Keratinocyte (primary cell): ENCODE results near the gene SMURF2. TPM values are rescaled to one million over a fixed set of nuclear protein-coding genes. Genes with fewer than 3 reads are reported as not detected.

Source experiments
- DNase-seq: peaks from one replicate; pipeline ENCODE4 v3.0.0-alpha.2; 2011; ENCODE audit warnings: low read depth, missing footprints, low spot score
- FAIRE-seq: peaks from 2 replicates; lab custom pipeline; 2011; peaks lifted over from hg19 to GRCh38; lab: Jason Lieb, UNC
- H2AFZ ChIP-seq: 2 replicates; pipeline ENCODE4 v1.6.0; 2012; ENCODE audit warnings: low read length, control low read depth, inconsistent platforms; ENCODE audit not compliant: control insufficient read depth
- H3K27ac ChIP-seq: 2 replicates; pipeline ENCODE4 v1.5.1; 2011; ENCODE audit warnings: low read length; ENCODE audit not compliant: control insufficient read depth, insufficient read depth
- H3K27me3 ChIP-seq: 3 replicates; pipeline ENCODE4 v1.6.0; 2011; ENCODE audit warnings: low read length; ENCODE audit not compliant: control insufficient read depth, insufficient read depth; ENCODE audit errors: extremely low read depth
- H3K36me3 ChIP-seq, 2 experiments: 2 replicates in 1 of 2; 3 replicates in 1 of 2; pipeline ENCODE4 v1.5.1; 2011; ENCODE audit warnings: low read length in 2 of 2, mild to moderate bottlenecking in 1 of 2; ENCODE audit not compliant: control insufficient read depth in 2 of 2, insufficient read depth in 2 of 2; ENCODE audit errors: extremely low read depth in 1 of 2
- H3K4me1 ChIP-seq: 3 replicates; pipeline ENCODE4 v1.5.1; 2011; ENCODE audit warnings: low read length; ENCODE audit not compliant: control insufficient read depth, insufficient read depth; ENCODE audit errors: extremely low read depth
- H3K4me2 ChIP-seq: 3 replicates; pipeline ENCODE4 v1.6.0; 2011; ENCODE audit warnings: low read depth, low read length; ENCODE audit not compliant: control insufficient read depth, insufficient read depth; ENCODE audit errors: extremely low read depth
- H3K4me3 ChIP-seq, 3 experiments: fragments of 200-600 bp in 1 of 3; sonication (generic) in 1 of 3; 2 replicates in 2 of 3; 3 replicates in 1 of 3; pipeline ENCODE4 v1.5.1; 2011 to 2016; ENCODE audit warnings: low read length in 3 of 3, mild to moderate bottlenecking in 3 of 3, control low read depth in 2 of 3, inconsistent platforms in 1 of 3, low read depth in 1 of 3, mixed read lengths in 1 of 3, mixed run types in 1 of 3, moderate library complexity in 1 of 3; ENCODE audit not compliant: control insufficient read depth in 2 of 3, insufficient read depth in 2 of 3; ENCODE audit errors: extremely low read depth in 1 of 3
- H3K79me2 ChIP-seq: 2 replicates; pipeline ENCODE4 v1.6.0; 2012; ENCODE audit warnings: low read length; ENCODE audit not compliant: control insufficient read depth, insufficient read depth
- H3K9ac ChIP-seq: 3 replicates; pipeline ENCODE4 v1.6.0; 2011; ENCODE audit warnings: low read length; ENCODE audit not compliant: control insufficient read depth, insufficient read depth; ENCODE audit errors: extremely low read depth
- H3K9me1 ChIP-seq: 3 replicates; pipeline ENCODE4 v1.6.0; 2011; ENCODE audit warnings: low read length; ENCODE audit not compliant: control insufficient read depth, insufficient read depth; ENCODE audit errors: extremely low read depth
- H3K9me3 ChIP-seq: 2 replicates; pipeline ENCODE4 v1.5.1; 2012; ENCODE audit warnings: low read depth, low read length; ENCODE audit not compliant: control insufficient read depth
- H4K20me1 ChIP-seq: 3 replicates; pipeline ENCODE4 v1.6.0; 2011; ENCODE audit warnings: low read length; ENCODE audit not compliant: control insufficient read depth, insufficient read depth; ENCODE audit errors: extremely low read depth
- CTCF ChIP-seq, 3 experiments: IDR thresholded peaks in 1 of 3; conservative IDR thresholded peaks in 1 of 3; optimal IDR thresholded peaks in 1 of 3; 2 replicates in 2 of 3; 3 replicates in 1 of 3; pipeline versions ENCODE3 to v1.5.1; 2011; ENCODE audit warnings: low read length in 3 of 3, mild to moderate bottlenecking in 3 of 3, moderate library complexity in 2 of 3, control low read depth in 1 of 3, inconsistent platforms in 1 of 3; ENCODE audit not compliant: insufficient read depth in 2 of 3; ENCODE audit errors: extremely low read depth in 1 of 3
- EZH2 ChIP-seq: IDR thresholded peaks from one replicate; pipeline ENCODE4 v1.6.1; 2012; ENCODE audit warnings: inconsistent platforms, mild to moderate bottlenecking, low read length, moderate library complexity
- dilution Hi-C: fragments of 300-500 bp; cut with MboI; formaldehyde crosslinking; loops from one replicate; pipeline ENCODE4 v1.7.0; 2020; ENCODE audit warnings: low sequenced_read_pairs; ENCODE audit not compliant: extremely low pct_ligation_motif_present
- polyA plus RNA-seq, 5 experiments: library from polyadenylated mRNA; depleted of rRNA in 3 of 5; stranded (reverse) in 3 of 5; stranded (forward) in 1 of 5; unstranded in 1 of 5; fragments of >200 nt; gene quantifications; 1 replicate in 1 of 5; 2 replicates in 3 of 5; 3 replicates in 1 of 5; pipeline versions ENCODE4 v1.2.1 to v1.2.3, GENCODE V29; 2011 to 2012; ENCODE audit warnings: missing spikeins in 2 of 5, low read depth in 1 of 5, low replicate concordance in 1 of 5

SMURF2 gene
- polyA plus RNA-seq, 1 donor (not counting 4 experiments of a cell fraction or from before 2014, with no cell fraction given): 128 TPM

- Histone ChIP-seq H3K27me3 (no peaks in the 10 kb centered on the region), H3K36me3 (peaks cover 25 to 37% of the 10 kb centered on the region in 2 experiments), H3K79me2 (peaks cover 40% of the 10 kb centered on the region), H4K20me1 (peaks cover 9% of the 10 kb centered on the region), H3K9ac (no peak overlapping the region), H3K27ac (no peak overlapping the region), H3K4me2 (no peak overlapping the region), H3K4me1 (no peaks in the 10 kb centered on the region), H2AFZ (no peak overlapping the region), H3K9me1 (no peaks in the 10 kb centered on the region), H3K4me3 (no peak overlapping the region), H3K9me3 (no peaks in the 10 kb centered on the region)
- dilution Hi-C loops: no loop called here
- TF ChIP-seq CTCF (optimal IDR thresholded peaks at IDR 0.05 in 1 of 3, IDR thresholded peaks at IDR 0.05 in 1 of 3, conservative IDR thresholded peaks at IDR 0.05 in 1 of 3; ENCODE audit: extremely low read depth in 1 of 3, insufficient read depth in 2 of 3, low read length in 3 of 3) (no peak), EZH2 (no peak)
- FAIRE-seq (no peak), DNase-seq (no peak)
Observed at GRCh38 chr17:64571746-64572145, 90.4 kb downstream of the SMURF2 start.

- Histone ChIP-seq H3K9me3 (no peaks in the 10 kb centered on the region), H3K4me2 (no peak overlapping the region), H3K4me3 (no peak overlapping the region), H3K27me3 (no peaks in the 10 kb centered on the region), H3K79me2 (peaks cover 36% of the 10 kb centered on the region), H4K20me1 (peaks cover 10% of the 10 kb centered on the region), H3K4me1 (no peaks in the 10 kb centered on the region), H3K27ac (no peak overlapping the region), H3K36me3 (peaks cover 24 to 49% of the 10 kb centered on the region in 2 experiments), H2AFZ (no peak overlapping the region), H3K9me1 (no peaks in the 10 kb centered on the region), H3K9ac (no peak overlapping the region)
- DNase-seq: no peak
- dilution Hi-C loops: no loop called here
- TF ChIP-seq CTCF (optimal IDR thresholded peaks at IDR 0.05 in 1 of 3, IDR thresholded peaks at IDR 0.05 in 1 of 3, conservative IDR thresholded peaks at IDR 0.05 in 1 of 3; ENCODE audit: extremely low read depth in 1 of 3, insufficient read depth in 2 of 3, low read length in 3 of 3): no peak
- no peak for TF ChIP-seq EZH2
- no peak for FAIRE-seq
Observed at GRCh38 chr17:64565563-64565962, 96.5 kb downstream of the SMURF2 start.
